ENCODE results near the gene SPG7.

The SPG7 gene

DNA sequence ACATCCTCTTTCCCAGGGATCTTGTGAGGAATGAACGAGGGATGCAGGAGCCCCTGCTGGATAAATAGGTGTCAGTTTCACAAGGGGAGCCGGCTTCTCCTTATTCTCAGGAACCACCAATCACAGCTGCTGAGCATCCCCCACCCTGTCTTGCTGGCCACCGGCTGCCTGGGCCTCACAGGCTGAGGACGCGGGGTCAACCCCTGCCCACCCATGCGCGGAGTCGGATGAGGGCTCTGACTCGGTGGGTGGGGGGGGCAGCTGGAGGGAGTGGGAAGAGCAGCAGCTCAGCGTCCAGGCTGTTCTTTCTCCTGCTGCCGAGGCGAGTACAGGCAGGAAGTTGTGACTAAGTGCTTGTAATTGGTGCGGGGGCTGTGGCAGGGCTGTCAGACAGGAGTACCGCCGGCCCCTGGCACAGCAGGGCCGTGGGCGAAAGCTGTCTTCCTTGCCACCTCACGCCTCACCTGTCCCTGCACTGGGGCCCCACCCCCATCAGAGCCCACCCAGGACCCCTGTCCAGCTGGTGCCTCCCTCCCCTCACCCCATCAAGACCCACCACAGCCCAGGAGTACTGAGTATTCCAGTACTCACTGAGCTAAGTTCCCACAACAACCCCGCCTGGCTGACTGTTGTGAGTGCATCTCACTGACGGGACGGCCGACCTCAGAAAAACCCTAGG lies 94.2 kb downstream of the SPG7 start:
- peak; percentile 64 to 81 for DNase-seq

DNA sequence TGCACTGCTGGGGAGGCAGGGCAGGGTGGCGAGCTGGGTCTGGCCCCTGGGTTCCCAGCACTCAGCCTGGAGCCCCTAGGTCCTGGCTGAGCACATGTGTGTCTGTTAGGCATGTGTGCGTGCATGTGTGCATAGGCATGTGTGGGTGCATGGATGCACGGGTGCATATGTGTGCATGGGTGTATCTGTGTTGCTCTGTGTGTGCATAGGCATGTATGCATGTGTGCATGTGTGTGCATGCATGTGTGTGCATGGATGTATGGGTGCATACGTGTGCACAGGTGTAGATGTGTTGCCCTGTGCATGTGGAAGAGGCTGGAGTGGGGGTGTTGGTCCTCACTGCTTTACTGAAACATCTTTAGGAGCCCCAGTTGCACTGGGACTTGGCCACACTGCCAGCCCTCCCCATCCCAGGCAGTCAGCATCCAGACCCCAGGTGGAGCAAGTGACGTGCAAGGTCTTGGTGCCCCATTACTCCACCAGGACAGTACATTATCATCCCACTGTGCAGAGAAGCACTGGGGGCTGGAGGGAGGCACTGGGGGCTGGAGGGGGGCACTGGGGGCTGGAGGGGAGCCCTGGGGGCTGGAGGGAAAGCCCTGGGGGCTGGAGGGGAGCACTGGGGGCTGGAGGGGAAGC lies 94.9 kb downstream of the SPG7 start:
- no peak for DNase-seq

DNA sequence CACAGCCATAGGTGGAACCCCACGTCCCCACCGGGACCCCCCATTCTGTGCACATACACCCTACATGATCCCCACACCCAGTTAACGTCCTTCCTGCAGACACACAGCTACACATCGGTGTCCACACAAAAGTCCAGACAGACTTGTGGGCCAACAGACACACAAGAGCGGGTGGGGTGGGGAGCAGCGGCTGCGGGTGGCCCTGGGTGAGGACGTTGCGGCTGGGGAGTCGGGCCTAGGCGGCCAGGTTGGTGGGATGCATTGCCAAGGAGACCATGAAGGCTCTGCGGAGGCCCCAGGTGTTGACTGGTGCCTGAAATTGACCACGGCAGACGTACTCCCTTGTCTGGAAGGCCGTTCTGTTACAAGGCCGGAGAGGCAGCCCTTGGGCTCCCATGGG lies 96.6 kb downstream of the SPG7 start:
- no peak for DNase-seq

DNA sequence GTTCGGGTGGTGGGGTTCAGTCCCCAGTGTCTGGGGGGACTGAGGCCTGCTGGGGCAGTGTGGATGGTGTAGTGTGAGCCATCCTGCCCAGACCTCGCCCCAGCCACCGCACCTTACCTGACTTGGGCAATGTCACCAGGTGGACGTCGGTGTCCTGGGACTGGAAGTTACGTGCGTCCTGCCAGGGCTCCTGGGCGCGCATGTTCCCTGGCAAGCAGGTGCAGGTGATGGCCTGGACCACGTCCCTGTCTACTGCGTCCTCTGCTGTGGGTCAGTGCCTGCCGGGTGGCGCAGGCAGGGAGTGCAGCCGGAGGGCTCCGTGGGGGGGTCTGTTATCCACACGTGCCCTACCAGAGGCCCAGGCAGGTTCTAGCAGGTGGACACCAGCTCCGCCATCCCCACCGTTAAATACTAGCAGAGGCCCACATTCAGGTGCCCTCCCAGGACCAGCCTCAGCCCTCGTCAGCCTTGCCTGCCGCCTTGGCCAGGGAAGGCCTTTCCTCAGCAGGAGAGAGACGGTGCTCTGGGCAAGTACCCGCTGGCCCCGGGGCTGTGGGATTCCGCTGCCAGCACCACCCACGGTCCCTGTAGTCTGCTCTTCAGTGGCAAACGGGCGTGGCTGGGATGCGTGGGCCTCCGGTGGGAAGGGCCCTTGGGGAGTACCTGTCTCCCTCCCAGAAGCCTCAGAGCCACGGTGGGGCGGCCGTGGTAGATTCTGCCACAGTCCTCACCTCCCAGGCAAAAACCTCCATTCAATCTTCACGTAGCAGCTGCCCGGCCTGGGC lies 97.2 kb downstream of the SPG7 start:
- DNase-seq: no peak

DNA sequence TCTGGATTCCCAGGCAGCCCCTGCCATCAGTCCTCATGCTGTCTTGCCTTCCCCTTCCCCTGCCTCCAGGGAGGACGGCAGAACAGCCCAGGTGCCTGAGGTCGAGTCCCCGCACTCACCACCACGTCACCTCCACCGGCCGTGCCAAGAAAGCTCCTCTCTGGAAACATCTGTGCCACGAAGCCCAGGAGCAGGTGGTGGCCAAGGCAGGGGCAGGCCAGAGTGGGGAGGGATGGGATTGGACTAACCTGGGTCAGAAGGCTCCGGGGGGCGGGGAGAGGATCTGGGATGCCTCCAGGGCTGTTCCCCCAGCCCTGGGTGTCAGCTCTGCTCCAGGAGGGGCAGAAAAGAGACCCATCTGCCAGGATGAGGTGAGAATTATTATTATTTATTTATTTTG lies 97.8 kb downstream of the SPG7 start:
- DNase-seq: no peak
